ENCODE data around the gene DIPK1A. TPM values are rescaled to one million over a fixed set of nuclear protein-coding genes. Genes with fewer than 3 reads are reported as not detected.

The DIPK1A gene
- total RNA-seq (10 to 100 TPM; 21.4 to 25.4 TPM), polyA plus RNA-seq (ENCODE audit: insufficient read depth, low read depth, low replicate concordance) (14.7 TPM)
- long read RNA-seq, donor 1, partial matches to known transcripts, result 4,878 of 4,954 reads
- long read RNA-seq, donor 1, other reads (novel, unspliced or antisense), result 74 of 4,954 reads
- long read RNA-seq, donor 2, partial matches to known transcripts, result 0 of 4 reads
- long read RNA-seq, donor 2, other reads (novel, unspliced or antisense), result 0 of 4 reads

- TF ChIP-seq CTCF (IDR thresholded peaks at IDR 0.05), result no peak
- TF ChIP-seq POLR2A (IDR thresholded peaks at IDR 0.05), result no peak
- H3K36me3 ChIP-seq (ENCODE audit: low read depth, missing control alignments), result no peaks in the 10 kb centered on the region
- peak; percentile 85 for DNase-seq
- H3K9me3 ChIP-seq, result no peaks in the 10 kb centered on the region
- WGBS, 2 donors, result 0% methylated on average over 27 of the region's 103 CpGs; no CpG with 5 or more reads in 1 of the 2 donors
- peak within 1 kb of the TSS; percentile 97 to 98 for H3K27ac ChIP-seq
- H3K4me3 ChIP-seq, result peak within 1 kb of the TSS; percentile 85 to 95
- no peaks in the 10 kb centered on the region for H3K27me3 ChIP-seq
- peaks cover 16% of the 10 kb centered on the region for H3K4me1 ChIP-seq
- intact Hi-C loops (cut with DNase I; ENCODE audit: low total_unique reads), result no loop called here
Measured at GRCh38 chr1:92961131-92961895, at the start of gene DIPK1A. Gene DIPK1A, minus strand, starts transcription at chr1:92961462. Its CDS starts 33 bp downstream, at chr1:92961429.

- intact Hi-C loops (cut with DNase I; ENCODE audit: low total_unique reads), result loop anchor here (5.0 kb wide), 1 partner anchor 999 kb away; no protein-coding TSS in a partner anchor
- DNase-seq, result no peak
- TF ChIP-seq CTCF (IDR thresholded peaks at IDR 0.05) (no peak), POLR2A (IDR thresholded peaks at IDR 0.05) (no peak)
- Histone ChIP-seq H3K27ac (no peak overlapping the region), H3K27me3 (no peaks in the 10 kb centered on the region), H3K9me3 (no peaks in the 10 kb centered on the region), H3K36me3 (ENCODE audit: low read depth, missing control alignments) (no peaks in the 10 kb centered on the region), H3K4me3 (no peak overlapping the region), H3K4me1 (no peaks in the 10 kb centered on the region)
- 55 to 69% methylated on average over 6 of the region's 6 CpGs for WGBS, 2 donors
Measured at GRCh38 chr1:93007941-93008577, 46.8 kb upstream of the DIPK1A start.

- Histone ChIP-seq H3K36me3 (ENCODE audit: low read depth, missing control alignments) (no peaks in the 10 kb centered on the region), H3K27ac (no peak overlapping the region), H3K9me3 (no peaks in the 10 kb centered on the region), H3K4me1 (peaks cover 10% of the 10 kb centered on the region), H3K4me3 (no peak overlapping the region), H3K27me3 (no peaks in the 10 kb centered on the region)
- DNase-seq, result no peak
- TF ChIP-seq CTCF (IDR thresholded peaks at IDR 0.05) (no peak), POLR2A (IDR thresholded peaks at IDR 0.05) (no peak)
- 63 to 85% methylated on average over 1 of the region's 1 CpG for WGBS, 2 donors
- intact Hi-C loops (cut with DNase I; ENCODE audit: low total_unique reads), result loop anchor here (5.0 kb wide), 1 partner anchor 1002 kb away; no protein-coding TSS in a partner anchor
Measured at GRCh38 chr1:93005252-93005598, 44.0 kb upstream of the DIPK1A start.

GRCh38 chr1:93004566-93005251 lies 43.4 kb upstream of the DIPK1A start:
- Histone ChIP-seq H3K27me3 (no peaks in the 10 kb centered on the region), H3K4me3 (no peak overlapping the region), H3K4me1 (peaks cover 13% of the 10 kb centered on the region), H3K9me3 (no peaks in the 10 kb centered on the region), H3K36me3 (ENCODE audit: low read depth, missing control alignments) (no peaks in the 10 kb centered on the region), H3K27ac (no peak overlapping the region)
- DNase-seq, result no peak
- TF ChIP-seq CTCF (IDR thresholded peaks at IDR 0.05) (no peak), POLR2A (IDR thresholded peaks at IDR 0.05) (no peak)
- intact Hi-C loops (cut with DNase I; ENCODE audit: low total_unique reads), result loop anchor here (5.0 kb wide), 1 partner anchor 1003 kb away; no protein-coding TSS in a partner anchor
- WGBS, 2 donors, result 68 to 79% methylated on average over 5 of the region's 5 CpGs
